Measurements from ENCODE around the gene TMPRSS11F. TPM values are rescaled to one million over a fixed set of nuclear protein-coding genes. Genes with fewer than 3 reads are reported as not detected.
A peak's percentile ranks its signal among the peaks of the same experiment; 100 is the strongest.

Gene TMPRSS11F
- total RNA-seq, 1 experiment from 2014 or later, result not detected

DNA sequence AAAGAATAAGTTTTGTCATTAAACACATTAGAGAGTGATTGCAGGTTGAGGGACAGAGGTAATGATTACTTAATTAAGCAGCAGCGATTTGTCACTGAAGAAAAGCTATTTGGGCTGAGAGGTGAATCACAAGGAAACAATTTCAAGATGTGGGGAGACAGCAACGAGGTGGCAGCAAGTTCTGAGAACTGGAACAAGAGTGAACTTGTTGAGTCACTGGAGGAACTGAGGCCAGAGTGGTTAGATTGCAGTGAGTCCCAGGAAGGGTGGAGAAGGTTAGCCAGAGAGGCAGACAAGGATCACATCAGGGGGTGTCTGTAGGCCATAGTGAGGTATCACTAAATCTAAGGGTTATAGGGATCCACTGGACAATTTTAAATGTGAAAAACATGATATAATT is 108.5 kb downstream of the TMPRSS11F start:
- POLR2A ChIA-PET, result no interaction called here
- TF ChIP-seq ZNF274 (IDR thresholded peaks at IDR 0.05; ENCODE audit: low read depth, low read length) (no peak), ATF3 (IDR thresholded peaks at IDR 0.05) (no peak), RAD21 (IDR thresholded peaks at IDR 0.05; ENCODE audit: low read depth) (0 out of 2 replicates have a peak, but pooled peaks have one; percentile 7), CBX3 (IDR thresholded peaks at IDR 0.05; ENCODE audit: low read depth) (peak; percentile 41; the same call in 1 of the 2 replicates), CEBPB (IDR thresholded peaks at IDR 0.05; ENCODE audit: low read depth) (peak; percentile 63; the same call in 1 of the 2 replicates), SP1 (IDR thresholded peaks at IDR 0.05; ENCODE audit: low read depth) (peak; percentile 60), SIN3A (IDR thresholded peaks at IDR 0.05; ENCODE audit: low read depth) (no peak), EZH2phosphoT487 (IDR thresholded peaks at IDR 0.05; ENCODE audit: borderline replicate concordance) (no peak), TCF7L2 (IDR thresholded peaks at IDR 0.05; ENCODE audit: borderline replicate concordance, extremely low read depth, insufficient read depth, insufficient read length) (no peak), EZH2 (IDR thresholded peaks at IDR 0.05) (no peak), POLR2A (IDR thresholded peaks at IDR 0.05; ENCODE audit: borderline replicate concordance, extremely low read depth, insufficient read depth, insufficient read length) (no peak), POLR2AphosphoS5 (IDR thresholded peaks at IDR 0.05; ENCODE audit: low read depth, low read length) (no peak), JUND (IDR thresholded peaks at IDR 0.05) (peak; percentile 68), ELF1 (IDR thresholded peaks at IDR 0.05; ENCODE audit: borderline replicate concordance, low read depth) (no peak), FOSL1 (IDR thresholded peaks at IDR 0.05; ENCODE audit: low read depth) (peak; percentile 66), YY1 (IDR thresholded peaks at IDR 0.05; ENCODE audit: extremely low read depth, insufficient replicate concordance, low read depth, low read length) (no peak), EGR1 (IDR thresholded peaks at IDR 0.05; ENCODE audit: low read depth) (no peak), ZFX (IDR thresholded peaks at IDR 0.05) (no peak), SRF (IDR thresholded peaks at IDR 0.05; ENCODE audit: low read depth) (0 out of 2 replicates have a peak, but pooled peaks have one; percentile 28)
- TF ChIP-seq, protein P1, sequence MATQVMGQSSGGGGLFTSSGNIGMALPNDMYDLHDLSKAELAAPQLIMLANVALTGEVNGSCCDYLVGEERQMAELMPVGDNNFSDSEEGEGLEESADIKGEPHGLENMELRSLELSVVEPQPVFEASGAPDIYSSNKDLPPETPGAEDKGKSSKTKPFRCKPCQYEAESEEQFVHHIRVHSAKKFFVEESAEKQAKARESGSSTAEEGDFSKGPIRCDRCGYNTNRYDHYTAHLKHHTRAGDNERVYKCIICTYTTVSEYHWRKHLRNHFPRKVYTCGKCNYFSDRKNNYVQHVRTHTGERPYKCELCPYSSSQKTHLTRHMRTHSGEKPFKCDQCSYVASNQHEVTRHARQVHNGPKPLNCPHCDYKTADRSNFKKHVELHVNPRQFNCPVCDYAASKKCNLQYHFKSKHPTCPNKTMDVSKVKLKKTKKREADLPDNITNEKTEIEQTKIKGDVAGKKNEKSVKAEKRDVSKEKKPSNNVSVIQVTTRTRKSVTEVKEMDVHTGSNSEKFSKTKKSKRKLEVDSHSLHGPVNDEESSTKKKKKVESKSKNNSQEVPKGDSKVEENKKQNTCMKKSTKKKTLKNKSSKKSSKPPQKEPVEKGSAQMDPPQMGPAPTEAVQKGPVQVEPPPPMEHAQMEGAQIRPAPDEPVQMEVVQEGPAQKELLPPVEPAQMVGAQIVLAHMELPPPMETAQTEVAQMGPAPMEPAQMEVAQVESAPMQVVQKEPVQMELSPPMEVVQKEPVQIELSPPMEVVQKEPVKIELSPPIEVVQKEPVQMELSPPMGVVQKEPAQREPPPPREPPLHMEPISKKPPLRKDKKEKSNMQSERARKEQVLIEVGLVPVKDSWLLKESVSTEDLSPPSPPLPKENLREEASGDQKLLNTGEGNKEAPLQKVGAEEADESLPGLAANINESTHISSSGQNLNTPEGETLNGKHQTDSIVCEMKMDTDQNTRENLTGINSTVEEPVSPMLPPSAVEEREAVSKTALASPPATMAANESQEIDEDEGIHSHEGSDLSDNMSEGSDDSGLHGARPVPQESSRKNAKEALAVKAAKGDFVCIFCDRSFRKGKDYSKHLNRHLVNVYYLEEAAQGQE (IDR thresholded peaks at IDR 0.05; ENCODE audit: low read depth), result no peak
- TF ChIP-seq, protein P2, sequence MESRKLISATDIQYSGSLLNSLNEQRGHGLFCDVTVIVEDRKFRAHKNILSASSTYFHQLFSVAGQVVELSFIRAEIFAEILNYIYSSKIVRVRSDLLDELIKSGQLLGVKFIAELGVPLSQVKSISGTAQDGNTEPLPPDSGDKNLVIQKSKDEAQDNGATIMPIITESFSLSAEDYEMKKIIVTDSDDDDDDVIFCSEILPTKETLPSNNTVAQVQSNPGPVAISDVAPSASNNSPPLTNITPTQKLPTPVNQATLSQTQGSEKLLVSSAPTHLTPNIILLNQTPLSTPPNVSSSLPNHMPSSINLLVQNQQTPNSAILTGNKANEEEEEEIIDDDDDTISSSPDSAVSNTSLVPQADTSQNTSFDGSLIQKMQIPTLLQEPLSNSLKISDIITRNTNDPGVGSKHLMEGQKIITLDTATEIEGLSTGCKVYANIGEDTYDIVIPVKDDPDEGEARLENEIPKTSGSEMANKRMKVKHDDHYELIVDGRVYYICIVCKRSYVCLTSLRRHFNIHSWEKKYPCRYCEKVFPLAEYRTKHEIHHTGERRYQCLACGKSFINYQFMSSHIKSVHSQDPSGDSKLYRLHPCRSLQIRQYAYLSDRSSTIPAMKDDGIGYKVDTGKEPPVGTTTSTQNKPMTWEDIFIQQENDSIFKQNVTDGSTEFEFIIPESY (IDR thresholded peaks at IDR 0.05; ENCODE audit: extremely low read depth, insufficient replicate concordance, low read length), result no peak
- TF ChIP-seq, protein P3, sequence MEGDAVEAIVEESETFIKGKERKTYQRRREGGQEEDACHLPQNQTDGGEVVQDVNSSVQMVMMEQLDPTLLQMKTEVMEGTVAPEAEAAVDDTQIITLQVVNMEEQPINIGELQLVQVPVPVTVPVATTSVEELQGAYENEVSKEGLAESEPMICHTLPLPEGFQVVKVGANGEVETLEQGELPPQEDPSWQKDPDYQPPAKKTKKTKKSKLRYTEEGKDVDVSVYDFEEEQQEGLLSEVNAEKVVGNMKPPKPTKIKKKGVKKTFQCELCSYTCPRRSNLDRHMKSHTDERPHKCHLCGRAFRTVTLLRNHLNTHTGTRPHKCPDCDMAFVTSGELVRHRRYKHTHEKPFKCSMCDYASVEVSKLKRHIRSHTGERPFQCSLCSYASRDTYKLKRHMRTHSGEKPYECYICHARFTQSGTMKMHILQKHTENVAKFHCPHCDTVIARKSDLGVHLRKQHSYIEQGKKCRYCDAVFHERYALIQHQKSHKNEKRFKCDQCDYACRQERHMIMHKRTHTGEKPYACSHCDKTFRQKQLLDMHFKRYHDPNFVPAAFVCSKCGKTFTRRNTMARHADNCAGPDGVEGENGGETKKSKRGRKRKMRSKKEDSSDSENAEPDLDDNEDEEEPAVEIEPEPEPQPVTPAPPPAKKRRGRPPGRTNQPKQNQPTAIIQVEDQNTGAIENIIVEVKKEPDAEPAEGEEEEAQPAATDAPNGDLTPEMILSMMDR (IDR thresholded peaks at IDR 0.05 in 2 of 3, conservative IDR thresholded peaks at IDR 0.05 in 1 of 3; ENCODE audit: borderline replicate concordance in 1 of 3, insufficient read depth in 1 of 3, low read depth in 2 of 3, low read length in 2 of 3), result no peak

More for the DNA sequence above, 108.5 kb downstream of the TMPRSS11F start:
- H2AFZ ChIP-seq (ENCODE audit: low read depth, low read length, poor library complexity, severe bottlenecking), result peak overlapping the region; percentile 16
- no peak overlapping the region for H3K4me3 ChIP-seq (replicated peaks in 1 of 2; ENCODE audit: low read depth in 1 of 2, low read length in 2 of 2)
- intact Hi-C loops (cut with micrococcal nuclease), result no loop called here
- DNase-seq (ENCODE audit: low read depth, low spot score) (peak; percentile 51), ATAC-seq (peak; percentile 83)
- H3K9ac ChIP-seq (ENCODE audit: low read length), result no peak overlapping the region
- no peaks in the 10 kb centered on the region for H3K27me3 ChIP-seq (ENCODE audit: insufficient read depth, low read length)
- no peaks in the 10 kb centered on the region for H3K36me3 ChIP-seq (ENCODE audit: control insufficient read depth in 1 of 2, insufficient read depth in 2 of 2, low read length in 2 of 2)
- no peaks in the 10 kb centered on the region for H3K9me3 ChIP-seq (ENCODE audit: control insufficient read depth in 1 of 2, insufficient read depth in 1 of 2, low read depth in 1 of 2, low read length in 2 of 2)
- H3K4me1 ChIP-seq (ENCODE audit: control insufficient read depth in 1 of 2, insufficient read depth in 2 of 2, low read length in 2 of 2), result peaks cover 0 to 14% of the 10 kb centered on the region in 2 experiments; a peak in 2 of 4 replicates
- ChIA-PET CTCF (no interaction called here), RAD21 (ENCODE audit: low non-redundant PET in 1 of 2, low total read pairs in 2 of 2, uncharacterized antibody in 2 of 2, unreplicated experiment in 2 of 2) (no interaction called here)
- no peaks in the 10 kb centered on the region for H3K79me2 ChIP-seq (ENCODE audit: insufficient read depth, low read length)
- H3K9me2 ChIP-seq (ENCODE audit: insufficient read depth), result no peaks in the 10 kb centered on the region
- peak overlapping the region; percentile 49 for H3K4me2 ChIP-seq (ENCODE audit: low read length)
- H4K20me1 ChIP-seq (ENCODE audit: insufficient read depth), result no peaks in the 10 kb centered on the region
- no peak overlapping the region for H3K27ac ChIP-seq (ENCODE audit: low read depth, low read length)
- no TSS peak for BruUV-seq (replicated peaks)

All from HCT116 (cell line).